BJ (cell line): Measurements from ENCODE around the gene LRRK2. TPM values are rescaled to one million over a fixed set of nuclear protein-coding genes. Genes with fewer than 3 reads are reported as not detected.

ENCODE experiments used
- CTCF ChIA-PET: fragments of 350-600 bp; formaldehyde crosslinking; extraction: SDS; loops from one replicate; lab custom pipeline; 2021; ENCODE audit warnings: antibody characterized with exemption, inconsistent platforms; lab: Yijun Ruan, JAX
- POLR2A ChIA-PET: fragments of 300-600 bp; sonication (Branson Sonifier 250); formaldehyde crosslinking; extraction: SDS; loops from one replicate; lab custom pipeline; 2021; ENCODE audit warnings: antibody characterized with exemption; lab: Charles Lee
- DNase-seq: peaks from one replicate; pipeline ENCODE4 v3.0.0-alpha.2; 2011; ENCODE audit warnings: low read depth
- H3K27me3 ChIP-seq: 2 replicates; pipeline ENCODE4 v1.6.0; 2011; ENCODE audit warnings: low read length; ENCODE audit not compliant: control insufficient read depth, insufficient read depth
- H3K36me3 ChIP-seq: 2 replicates; pipeline ENCODE4 v1.5.1; 2011; ENCODE audit warnings: low read length; ENCODE audit not compliant: control insufficient read depth, insufficient read depth
- H3K4me3 ChIP-seq: 2 replicates; pipeline ENCODE4 v1.5.1; 2011; ENCODE audit warnings: low read depth, mild to moderate bottlenecking, control low read depth, low read length
- polyA plus RNA-seq: library from polyadenylated mRNA; depleted of rRNA; stranded (reverse); fragments of >200 nt; gene quantifications from 2 replicates; pipeline ENCODE4 v1.2.3, GENCODE V29; 2011
- TF ChIP-seq, protein P1 (sequence below): IDR thresholded peaks from 2 replicates; pipeline ENCODE4 v1.5.1; 2011; ENCODE audit warnings: low read depth, mild to moderate bottlenecking, control low read depth, inconsistent platforms, low read length, moderate library complexity; ENCODE audit not compliant: insufficient read depth

The LRRK2 gene
- polyA plus RNA-seq, 1 experiment, result 1.5 TPM

- Histone ChIP-seq H3K27me3 (no peaks in the 10 kb centered on the region), H3K36me3 (no peaks in the 10 kb centered on the region), H3K4me3 (no peak overlapping the region)
- ChIA-PET CTCF (interaction anchor here (0.7 to 2.8 kb wide), 6 partner anchors 11 to 303 kb away, joined by 3 to 11 read pairs (median 8); no protein-coding TSS in a partner anchor), POLR2A (no interaction called here)
- TF ChIP-seq, protein P1, sequence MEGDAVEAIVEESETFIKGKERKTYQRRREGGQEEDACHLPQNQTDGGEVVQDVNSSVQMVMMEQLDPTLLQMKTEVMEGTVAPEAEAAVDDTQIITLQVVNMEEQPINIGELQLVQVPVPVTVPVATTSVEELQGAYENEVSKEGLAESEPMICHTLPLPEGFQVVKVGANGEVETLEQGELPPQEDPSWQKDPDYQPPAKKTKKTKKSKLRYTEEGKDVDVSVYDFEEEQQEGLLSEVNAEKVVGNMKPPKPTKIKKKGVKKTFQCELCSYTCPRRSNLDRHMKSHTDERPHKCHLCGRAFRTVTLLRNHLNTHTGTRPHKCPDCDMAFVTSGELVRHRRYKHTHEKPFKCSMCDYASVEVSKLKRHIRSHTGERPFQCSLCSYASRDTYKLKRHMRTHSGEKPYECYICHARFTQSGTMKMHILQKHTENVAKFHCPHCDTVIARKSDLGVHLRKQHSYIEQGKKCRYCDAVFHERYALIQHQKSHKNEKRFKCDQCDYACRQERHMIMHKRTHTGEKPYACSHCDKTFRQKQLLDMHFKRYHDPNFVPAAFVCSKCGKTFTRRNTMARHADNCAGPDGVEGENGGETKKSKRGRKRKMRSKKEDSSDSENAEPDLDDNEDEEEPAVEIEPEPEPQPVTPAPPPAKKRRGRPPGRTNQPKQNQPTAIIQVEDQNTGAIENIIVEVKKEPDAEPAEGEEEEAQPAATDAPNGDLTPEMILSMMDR, result no peak
- no peak for DNase-seq
Measured at GRCh38 chr12:40313928-40314327, 89.1 kb downstream of the LRRK2 start.

- TF ChIP-seq, protein P1, result no peak
- Histone ChIP-seq H3K4me3 (no peak overlapping the region), H3K27me3 (no peaks in the 10 kb centered on the region), H3K36me3 (no peaks in the 10 kb centered on the region)
- POLR2A ChIA-PET, result no interaction called here
- DNase-seq, result no peak
- CTCF ChIA-PET, result interaction anchor here (2.0 to 2.8 kb wide), 3 partner anchors 10 to 163 kb away, joined by 8 to 11 read pairs (median 9); no protein-coding TSS in a partner anchor
Measured at GRCh38 chr12:40314927-40315326, 90.1 kb downstream of the LRRK2 start.

DNA sequence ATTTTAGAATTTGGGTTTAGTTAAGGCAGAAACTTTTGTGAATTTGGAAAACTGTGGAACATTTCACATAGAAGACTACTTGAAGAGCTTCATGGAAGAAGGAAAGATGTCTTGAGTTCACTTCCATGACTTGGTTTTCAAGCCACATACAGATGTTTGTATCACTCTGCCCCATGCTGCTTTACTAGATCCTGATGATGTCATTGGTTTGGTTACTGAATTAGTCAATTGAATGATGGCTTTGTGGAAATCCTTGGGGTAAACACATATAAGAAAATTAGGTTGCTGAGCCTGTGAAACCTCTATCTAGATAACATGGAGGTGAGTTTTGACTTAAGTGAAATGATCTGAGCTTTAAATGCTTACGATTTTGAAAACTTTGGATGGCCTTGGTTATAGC lies 90.6 kb downstream of the LRRK2 start:
- DNase-seq, result no peak
- Histone ChIP-seq H3K36me3 (no peaks in the 10 kb centered on the region), H3K4me3 (no peak overlapping the region), H3K27me3 (no peaks in the 10 kb centered on the region)
- ChIA-PET POLR2A (interaction anchor here (0.6 kb wide), 1 partner anchor 895 kb away, joined by 8 read pairs; no protein-coding TSS in a partner anchor), CTCF (interaction anchor here (1.3 to 2.8 kb wide), 3 partner anchors 11 to 209 kb away, joined by 3 to 12 read pairs (median 11); partner anchors contain the start of gene SLC2A13)
- TF ChIP-seq, protein P1, result no peak

GRCh38 chr12:40324261-40324660 lies 99.5 kb downstream of the LRRK2 start:
- H3K27me3 ChIP-seq, result no peaks in the 10 kb centered on the region
- no peak for DNase-seq
- TF ChIP-seq, protein P1, result no peak
- POLR2A ChIA-PET, result no interaction called here
- no peak overlapping the region for H3K4me3 ChIP-seq
- CTCF ChIA-PET, result interaction anchor here (1.7 to 3.4 kb wide), 3 partner anchors 8 to 158 kb away, joined by 4 to 12 read pairs (median 8); no protein-coding TSS in a partner anchor
- no peaks in the 10 kb centered on the region for H3K36me3 ChIP-seq

GRCh38 chr12:40325349-40325960 lies 100.7 kb downstream of the LRRK2 start:
- no peak overlapping the region for H3K4me3 ChIP-seq
- TF ChIP-seq, protein P1, result peak; percentile 62
- ChIA-PET CTCF (interaction anchor here (0.7 to 3.4 kb wide), 7 partner anchors 9 to 175 kb away, joined by 3 to 12 read pairs (median 4); no protein-coding TSS in a partner anchor), POLR2A (no interaction called here)
- no peaks in the 10 kb centered on the region for H3K36me3 ChIP-seq
- H3K27me3 ChIP-seq, result no peaks in the 10 kb centered on the region
- DNase-seq, result no peak
